Activated CD4-positive, CD25-positive, alpha-beta regulatory T cell treated with anti-CD3 and anti-CD28 coated beads, Interleukin-2, amount 50 U/mL, for 72 hours (primary cell): ENCODE measurements around the gene MAPK4.

Experiments
- DNase-seq: peaks from one replicate; pipeline ENCODE4 v3.0.0; 2021

MAPK4 gene

DNA sequence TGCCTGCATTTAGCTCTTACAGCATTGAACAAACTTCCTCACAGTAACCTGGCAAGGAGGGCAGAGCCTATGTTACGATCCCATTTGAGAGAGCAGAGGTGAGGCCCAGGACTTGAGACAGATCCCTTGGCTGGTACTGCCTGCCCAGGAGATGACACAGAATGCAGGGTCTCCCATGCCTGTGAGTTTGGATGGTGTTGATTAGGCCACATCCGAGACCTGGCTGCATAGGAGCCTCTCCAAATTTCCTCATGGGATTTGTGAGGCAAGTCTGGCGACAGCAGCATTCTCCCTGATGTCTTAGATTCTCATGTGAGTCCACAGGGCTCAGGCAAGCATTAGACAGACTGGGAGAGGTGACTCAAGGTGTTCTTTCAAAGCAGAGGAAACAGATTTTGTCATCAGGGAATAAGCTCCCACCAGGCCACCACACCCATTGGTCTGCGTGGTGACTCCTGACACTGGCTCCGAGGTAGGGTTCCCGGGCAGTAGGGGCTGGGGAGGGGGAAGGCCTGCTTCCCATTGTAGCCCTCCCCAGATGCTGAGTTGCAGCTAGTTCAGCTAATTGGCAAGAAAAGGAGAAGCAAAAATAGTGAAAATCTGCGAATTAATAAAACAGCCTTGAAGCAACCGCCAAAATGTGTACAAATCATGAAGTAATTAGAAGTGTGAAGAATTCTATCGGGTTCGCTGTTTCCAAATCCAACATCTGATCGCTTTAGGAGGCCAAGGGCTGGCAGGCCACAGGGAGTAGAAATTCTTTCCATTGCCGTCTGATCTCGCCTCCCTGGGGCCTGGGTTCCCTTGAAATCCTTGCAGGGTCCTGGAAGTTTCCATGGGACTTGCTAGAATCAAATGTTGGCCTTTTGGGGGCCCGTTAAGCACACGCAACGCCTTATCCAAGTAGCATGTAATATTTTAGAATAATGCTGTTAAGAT is 68.0 kb downstream of the MAPK4 start:
- DNase-seq, result no peak

DNA sequence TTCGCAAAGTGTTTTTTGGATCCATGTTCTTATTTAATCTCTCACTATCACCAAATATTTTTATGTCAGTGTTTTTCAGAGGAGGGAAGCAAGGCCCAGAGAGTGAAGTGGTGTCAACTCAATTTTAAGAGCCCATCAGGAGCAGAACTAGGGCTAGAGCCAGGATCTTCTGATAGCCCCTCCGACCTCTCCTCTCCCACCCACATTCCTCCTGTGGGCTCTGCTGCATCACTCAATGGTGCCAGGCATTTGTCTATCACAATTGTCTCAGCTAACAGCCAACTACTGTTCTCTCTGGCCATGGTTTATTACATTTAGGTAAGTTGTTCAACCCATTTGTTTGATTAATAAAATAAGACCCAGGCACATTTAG is 68.6 kb downstream of the MAPK4 start:
- DNase-seq, result no peak

DNA sequence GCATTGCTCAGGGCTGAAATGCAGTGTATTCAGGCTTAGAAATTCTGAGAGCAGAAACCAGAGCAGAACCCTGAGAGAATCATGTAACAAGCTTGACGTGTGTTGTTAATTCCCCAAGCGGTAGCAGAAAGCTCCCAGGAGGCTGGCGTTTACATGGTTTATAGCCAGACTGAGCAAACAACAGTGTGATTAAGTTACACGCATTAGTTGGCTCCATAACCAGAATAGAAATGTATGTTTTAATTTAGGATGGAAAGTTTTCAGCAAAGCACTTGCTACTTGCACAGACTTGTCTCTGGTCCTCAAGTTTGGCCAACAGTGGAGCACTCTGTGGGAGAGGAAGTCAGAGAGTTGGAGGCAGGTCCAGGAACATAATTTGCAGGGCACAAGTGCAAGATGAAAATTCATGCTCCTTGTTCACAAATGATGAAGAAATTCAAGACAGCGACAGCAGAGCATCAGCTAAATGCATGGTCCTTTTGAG is 69.3 kb downstream of the MAPK4 start:
- DNase-seq, result no peak

DNA sequence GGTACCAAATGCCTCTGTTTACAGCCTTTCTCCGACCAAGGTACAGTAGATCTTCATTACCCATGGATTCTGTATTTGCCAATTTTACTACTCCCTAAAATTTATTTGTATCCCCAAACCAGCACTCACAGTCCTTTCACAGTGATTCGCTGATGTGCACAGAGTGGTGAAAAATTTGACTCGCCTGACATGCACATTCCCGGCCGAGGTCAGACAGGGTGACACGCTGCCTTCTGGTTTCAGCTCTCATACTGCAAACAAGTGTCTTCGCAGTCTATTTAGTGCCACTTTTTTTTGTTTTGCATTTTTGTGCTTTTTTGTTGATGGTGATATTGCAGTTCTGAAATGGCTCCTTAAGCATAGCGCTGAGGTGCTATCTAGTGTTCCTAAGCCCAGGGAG is 71.0 kb downstream of the MAPK4 start:
- DNase-seq, result no peak

DNA sequence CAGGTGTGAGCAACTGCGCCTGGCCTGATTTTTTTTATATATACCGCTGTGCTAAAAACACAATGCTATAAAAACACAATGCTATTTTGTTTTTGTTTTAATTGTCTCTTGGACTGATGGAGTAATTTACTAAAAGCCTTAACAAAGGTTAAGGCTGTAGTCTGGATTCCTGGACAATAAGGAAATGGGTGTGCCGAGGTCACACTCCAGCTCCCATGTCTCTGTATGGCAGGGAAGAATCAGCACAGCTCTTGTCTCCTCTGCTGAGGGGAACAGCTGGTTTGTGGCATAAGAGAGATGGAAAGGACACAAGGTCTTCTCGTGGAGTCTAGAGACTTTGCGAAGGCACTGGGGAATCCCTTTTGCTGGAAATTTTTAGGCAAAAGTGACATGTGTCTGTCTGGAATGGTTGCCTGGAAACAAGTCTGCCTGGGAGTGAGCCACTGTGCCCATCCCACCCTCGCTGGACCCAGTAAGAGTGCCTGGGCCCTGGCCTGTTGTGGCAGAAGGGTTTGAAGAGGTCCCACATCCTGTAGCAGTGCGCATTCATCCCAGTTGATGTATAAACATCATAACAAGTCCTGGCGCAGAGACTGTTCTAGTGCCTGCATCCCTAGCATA is 73.1 kb downstream of the MAPK4 start:
- DNase-seq, result no peak

DNA sequence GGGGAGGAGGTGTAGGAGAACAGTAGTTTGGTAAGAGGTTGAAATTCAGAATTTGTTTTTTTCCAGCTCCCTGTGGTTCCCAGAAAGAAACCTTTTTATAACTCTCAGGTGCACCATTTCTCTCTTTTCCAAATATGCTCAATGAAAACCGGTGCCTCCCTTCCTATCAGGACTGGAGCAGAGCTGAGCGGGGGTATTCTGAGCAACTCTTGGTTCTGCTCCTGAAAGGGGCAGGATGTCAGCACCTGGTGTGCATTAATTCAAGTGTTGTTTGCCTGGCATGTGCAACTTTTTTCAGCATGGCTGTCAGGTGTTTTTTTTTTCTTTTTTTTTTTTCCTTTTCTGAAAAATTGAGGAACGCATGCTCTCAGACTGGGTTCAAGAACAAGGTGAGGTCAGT is 74.1 kb downstream of the MAPK4 start:
- no peak for DNase-seq

DNA sequence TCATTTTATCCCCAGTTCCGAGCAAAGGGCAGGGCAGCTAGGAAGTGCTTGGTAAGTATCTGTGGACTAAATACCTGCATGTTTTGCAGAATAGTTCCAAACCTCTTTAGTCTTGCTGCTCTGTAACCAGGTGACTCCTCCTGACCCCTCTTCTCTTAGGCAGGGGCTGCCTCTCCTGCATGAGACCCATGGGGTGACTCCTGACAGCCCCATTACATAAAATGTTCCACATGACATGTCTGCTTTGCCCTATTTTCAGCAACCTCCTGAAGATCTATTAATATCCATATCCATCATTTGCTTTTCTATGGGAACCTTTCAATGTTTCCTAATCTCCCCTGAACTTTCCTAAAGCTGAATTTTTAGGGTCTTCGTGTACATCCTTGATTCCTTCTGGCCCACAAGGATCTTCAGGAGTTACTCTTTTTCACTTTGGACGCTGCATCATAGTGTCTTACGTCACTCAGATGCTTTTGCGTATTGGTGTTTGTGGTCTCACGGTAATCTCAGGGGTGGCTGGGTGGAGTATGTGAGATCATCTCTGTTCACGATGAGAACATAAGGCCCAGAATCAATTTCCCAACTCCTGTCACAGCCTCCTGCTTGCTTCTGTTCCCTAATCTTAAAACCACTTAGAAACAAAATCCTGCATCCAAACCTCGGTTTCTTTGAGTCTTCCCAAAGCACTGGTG is 76.6 kb downstream of the MAPK4 start:
- DNase-seq, result no peak

DNA sequence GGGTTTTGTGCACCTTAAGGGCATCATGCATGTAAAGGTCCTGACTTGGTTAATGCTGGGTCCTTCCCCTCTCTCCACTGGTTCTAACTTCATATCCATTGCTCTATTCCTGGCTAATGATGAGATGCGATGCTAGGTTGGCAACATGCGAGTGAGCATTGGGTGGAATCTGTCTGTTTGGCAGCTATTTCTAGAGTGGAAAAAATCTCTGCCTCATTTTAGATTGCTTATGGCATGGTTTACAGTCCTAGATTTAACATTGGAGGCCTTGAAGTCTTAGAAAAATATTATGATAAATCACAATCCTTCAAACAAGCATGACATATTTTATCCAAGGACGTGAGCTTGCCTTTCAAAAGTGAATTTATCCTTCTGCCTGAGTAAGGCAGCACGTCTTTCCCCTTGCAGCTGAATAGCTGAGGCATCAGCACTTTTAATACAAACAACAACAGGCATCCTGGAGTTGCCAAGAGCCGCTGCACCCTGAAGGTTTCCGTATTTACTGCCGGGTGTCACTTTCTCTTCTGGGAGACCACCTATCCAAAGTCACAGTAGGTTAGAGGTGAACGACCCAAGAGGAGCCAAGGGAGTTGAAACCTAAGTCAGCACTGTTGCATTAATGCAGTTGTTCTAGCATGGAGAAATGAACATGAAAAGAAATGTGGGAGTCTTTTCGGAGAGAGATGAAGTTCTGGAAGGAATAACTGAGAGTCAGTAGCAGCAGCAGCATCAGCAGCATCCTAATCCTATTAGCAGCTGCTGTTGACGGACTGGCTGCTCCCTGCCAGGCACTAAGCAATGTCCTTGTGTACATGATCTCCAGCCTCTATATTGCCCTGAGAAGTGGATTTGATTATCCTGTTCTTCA is 78.4 kb downstream of the MAPK4 start:
- no peak for DNase-seq

DNA sequence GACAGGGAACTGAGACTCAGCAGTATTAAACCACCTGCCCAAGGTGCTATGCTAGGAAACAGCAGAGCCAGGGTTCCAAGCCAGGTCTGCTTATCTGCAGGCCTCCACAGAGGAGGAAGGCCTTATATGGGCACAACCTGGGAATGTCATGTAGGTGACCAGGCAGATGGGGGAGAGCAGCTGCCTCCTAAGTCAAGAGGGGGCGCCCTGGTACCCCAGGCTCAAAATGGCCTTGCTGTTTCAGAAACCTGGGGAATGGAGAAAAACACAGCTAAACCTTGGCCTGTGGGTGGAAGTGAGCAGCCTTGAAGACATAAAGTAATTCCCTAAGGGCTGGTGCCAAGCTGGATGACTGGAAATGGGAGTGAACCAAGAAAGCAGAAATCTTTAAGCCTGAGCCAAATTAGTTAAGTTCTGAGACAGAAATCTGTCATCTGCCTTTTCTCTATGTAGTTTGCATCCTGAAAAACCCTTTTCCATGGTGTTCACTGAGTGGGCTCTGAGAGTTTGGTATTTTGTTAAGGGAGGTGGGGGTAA is 79.1 kb downstream of the MAPK4 start:
- no peak for DNase-seq

DNA sequence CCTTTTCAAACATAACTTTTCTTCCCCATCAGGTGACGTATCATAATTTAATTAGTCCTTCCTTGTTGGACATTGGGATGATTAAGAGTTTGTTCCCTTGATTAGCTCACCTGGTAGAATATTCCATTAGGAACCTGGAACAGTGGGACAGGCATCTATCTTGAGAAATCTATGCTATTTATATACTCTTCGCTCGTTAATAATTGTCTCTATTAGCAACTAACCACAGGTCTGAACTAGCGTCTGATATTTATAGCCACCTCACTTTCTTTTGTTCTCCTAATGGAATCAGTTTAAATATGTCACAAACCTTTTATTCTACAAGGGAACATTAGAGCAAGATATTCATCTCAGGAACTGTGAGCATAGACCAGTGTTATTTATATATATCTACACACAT is 79.8 kb downstream of the MAPK4 start:
- no peak for DNase-seq

DNA sequence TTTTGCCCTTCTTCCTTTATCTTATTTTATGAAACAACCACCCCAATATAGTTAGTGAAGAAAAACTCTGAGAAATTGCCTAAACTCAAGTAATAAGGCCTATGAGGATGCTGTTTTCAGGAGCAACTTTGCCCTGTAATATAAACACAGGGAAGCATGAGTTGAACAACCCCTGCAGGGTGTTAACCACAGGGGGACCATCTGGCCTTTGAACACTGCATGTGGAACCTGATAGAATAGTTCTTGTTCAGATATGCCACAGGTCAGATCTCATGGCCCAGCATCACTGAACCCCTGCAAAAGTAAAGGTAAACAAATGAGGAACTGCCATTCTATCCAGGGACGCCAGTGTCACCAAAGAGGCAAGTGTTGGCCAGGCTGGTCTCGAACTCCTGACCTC is 82.6 kb downstream of the MAPK4 start:
- no peak for DNase-seq

DNA sequence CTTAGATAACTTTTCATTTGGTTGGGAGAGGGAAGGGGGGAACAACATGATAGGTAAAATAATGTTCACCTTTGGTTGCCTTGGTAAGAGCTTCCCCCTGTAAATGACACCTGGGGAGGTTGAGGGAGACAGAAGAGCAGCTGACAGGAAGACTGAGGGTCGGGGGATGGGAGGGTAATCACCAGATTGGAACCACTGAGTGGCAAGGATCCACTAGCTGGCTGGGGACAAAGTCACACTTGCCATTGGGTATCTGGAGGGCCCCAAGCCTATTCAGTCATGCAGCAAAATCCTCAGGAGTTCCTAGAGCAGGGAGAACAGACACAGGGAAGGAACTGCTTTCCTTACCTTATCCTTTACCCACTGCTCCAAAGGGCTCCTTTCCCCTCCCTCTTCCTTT is 84.3 kb downstream of the MAPK4 start:
- no peak for DNase-seq

DNA sequence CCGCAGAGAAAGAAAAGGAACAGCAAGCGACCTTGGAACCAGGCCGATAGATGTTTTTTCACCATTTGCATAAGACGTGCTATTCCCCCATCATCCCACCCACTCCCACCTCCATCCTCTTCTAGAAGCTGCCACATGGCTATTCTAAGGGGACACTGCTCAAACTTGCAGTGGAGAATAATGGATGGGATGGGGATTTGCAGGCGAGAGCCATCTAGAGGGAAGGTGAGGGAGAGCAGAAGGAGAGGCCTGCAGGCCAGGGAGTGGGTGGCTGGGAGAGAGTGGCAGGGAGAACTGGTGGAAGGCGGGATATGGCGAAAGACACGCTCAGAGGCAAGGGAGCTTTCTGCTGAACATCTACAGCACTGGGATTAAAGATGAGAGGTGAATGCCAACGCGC is 84.9 kb downstream of the MAPK4 start:
- DNase-seq, result no peak

DNA sequence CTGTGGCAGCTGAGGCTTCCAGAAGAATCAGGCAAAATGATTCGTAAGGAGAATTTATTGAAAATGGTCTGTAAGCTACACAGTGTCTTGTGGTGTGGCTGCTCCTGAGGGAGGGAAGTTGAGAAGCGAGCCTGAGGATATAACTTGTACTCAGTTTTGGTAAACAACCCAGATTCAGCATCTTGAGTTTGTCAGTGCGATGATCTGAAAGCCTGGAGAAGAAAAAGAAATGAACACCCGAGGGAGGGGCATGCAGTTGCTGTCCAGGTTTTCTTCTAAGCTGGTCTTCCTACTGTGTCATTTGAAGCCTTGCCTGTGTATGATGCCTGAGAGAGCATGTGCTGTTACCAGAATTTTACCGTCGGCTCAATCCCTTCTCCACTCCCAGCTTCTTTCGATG is 87.3 kb downstream of the MAPK4 start:
- no peak for DNase-seq

DNA sequence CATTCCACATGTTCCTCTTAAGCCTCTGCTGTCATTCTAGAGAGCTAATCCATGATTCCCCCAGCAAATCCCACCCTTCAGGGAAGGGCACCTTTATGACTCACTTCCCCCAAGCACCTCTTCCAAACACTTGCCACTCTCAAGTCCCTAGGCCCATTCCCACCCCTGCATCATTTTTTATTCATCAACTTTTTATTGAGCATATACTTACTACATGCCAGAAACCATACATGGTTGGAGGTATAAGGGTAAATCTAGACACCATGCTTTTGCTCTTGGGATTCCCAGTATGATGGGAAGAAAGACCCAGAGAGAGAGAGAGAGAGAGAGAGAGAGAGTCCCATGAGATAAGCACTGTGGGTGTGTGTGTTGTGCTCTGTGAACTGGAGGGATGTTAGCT is 87.9 kb downstream of the MAPK4 start:
- no peak for DNase-seq

DNA sequence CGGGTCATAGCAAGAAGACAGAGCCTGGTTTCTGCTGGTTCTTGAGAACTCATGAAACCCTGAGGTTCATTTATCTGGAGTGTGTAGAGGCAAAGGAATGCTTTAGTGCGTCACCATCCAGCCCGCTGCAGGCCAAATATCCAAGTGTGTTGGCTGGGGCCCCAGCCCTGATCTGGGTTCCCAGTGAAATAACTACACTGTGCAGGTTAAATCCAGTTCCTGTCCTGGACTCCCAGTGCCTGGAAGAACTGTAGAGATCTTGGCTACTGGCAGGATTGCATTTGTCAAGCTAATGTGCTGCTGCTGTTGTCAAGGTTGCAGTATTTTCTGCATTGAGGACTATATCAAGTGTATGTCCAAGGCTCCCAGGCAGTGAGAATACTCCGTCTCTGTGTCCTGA is 89.9 kb downstream of the MAPK4 start:
- DNase-seq, result no peak

DNA sequence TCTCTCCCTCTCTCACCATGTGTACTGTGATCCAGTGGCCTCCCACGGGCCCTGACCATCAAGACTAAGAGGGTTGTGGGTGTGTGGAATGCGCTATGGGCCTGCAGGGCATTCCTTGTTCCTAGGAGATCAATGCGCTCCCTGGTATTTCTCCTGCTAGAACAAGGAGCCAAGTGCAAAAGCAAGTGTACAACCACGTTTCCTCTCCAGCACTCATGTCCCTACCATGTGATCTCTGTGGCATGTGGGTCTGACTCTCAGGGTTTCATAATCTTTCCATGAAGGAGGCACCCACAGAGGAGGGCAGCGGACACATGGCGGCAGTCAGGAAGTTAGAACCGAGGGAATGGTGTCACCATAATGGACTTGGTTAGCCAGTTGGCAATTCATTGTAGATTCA is 91.4 kb downstream of the MAPK4 start:
- no peak for DNase-seq

DNA sequence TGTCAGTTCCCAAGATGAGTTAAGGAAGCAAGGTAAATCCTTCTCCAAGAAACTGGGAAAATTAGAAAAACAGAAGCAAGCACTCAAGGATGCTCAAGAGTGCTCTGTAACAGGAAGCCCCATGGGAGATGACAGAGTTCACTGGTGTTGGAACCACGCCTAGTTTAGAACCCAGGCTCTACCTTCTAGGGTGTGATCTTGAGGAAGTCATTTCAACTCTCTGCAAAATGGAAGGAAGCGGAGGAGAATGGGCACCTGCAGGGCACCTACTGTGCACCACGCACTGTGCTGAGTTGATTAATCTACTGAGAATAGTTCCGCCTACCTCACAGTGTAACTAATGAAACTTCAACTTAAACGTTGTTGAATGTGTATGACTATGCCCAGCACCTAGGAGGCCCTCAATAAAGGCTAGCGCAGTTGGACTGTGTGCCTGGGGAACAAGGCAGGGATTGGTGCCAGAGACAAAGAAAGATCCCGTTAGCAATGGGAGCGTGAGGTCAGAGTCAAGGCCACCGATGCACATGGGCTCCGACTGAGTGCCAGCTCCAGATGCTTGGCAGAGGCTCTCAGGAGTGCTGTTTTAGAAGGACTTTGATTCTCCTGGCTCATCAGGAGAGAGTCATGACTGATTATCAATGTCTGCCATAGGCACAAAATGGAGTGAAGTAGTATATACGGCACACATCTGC is 93.7 kb downstream of the MAPK4 start:
- no peak for DNase-seq

DNA sequence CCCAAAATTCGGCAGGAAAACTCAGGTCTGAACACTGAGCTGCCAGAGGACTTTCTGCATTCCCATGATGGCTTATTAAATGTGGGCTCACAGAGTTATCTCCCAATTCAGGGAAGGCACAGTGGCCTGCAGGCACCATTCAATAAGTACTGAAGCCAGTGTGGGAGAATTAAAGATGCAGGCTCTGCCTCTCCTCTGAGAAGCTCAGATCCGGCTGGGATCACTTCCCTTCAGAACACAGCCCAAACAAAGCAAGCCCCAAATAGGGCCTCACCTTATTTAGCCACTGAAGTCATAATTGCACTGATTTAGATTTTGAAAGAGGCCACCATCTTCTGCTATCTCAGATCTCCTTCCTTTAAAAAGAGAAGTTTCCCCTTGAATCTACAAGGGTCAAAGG is 94.3 kb downstream of the MAPK4 start:
- no peak for DNase-seq

DNA sequence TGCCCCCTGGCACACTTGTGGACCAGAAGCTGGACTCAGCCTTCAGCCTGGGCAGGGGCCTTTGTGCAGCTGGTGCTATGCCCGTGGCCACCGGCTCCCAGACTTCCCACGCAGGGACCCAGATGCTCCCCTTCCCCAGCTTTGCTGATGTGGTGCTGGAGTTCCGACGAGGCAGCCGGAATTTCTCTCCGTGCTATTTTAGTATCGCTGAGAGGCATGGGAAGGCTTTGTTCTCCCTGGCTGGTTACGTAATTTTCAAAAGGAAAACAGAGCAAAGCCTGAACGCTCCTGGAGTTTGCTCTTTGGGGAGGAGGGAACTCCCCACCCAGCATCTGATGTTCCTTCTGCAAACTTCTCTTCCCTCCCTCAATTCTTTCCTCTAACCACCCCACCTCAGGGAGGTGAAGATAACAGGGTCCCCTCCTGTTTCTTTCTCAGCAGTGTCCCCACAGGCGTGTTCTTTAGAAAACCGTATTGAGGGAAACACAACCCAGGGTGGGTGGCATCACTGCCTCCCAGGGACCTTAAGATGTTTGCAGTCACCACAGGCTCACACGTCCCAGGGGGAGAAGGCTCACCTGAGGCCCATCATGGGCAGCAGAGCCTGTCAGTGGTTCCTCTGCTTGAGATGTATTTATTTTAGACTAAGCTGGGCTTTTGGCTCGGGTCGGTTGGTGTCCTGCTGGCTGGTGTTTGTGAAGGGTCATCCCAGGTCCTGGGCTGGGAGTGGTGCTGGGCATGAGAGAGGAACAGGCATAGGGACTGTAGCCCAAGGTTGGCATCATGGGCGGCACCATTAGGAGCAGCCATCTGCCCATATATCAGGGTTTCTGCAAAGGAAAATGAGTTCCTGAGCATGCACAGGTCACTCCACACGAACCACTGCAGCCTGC is 95.0 kb downstream of the MAPK4 start:
- DNase-seq, result no peak

DNA sequence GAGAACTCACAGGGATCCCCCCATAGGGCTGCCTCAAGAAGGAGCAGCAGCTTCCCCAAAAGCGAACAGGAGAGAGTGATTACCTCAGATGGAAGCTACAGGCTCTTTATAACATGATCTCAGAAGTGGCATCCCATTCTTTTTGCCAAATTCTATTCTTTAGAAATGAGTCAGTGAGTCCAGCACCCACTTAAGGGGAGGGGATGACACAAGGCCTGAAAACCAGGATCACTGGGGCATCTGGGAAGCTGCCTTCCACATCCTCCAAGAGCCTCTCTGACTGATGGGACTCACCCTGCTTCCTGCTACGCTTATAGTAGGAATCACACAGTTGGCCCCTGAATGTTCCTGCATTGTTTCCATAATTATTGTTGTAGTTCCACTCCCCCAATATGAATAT is 96.5 kb downstream of the MAPK4 start:
- no peak for DNase-seq
